Germinal center (tissue), 1 donor: Measurements from ENCODE around the gene AKR1C8.

ENCODE experiments used
- DNase-seq: peaks from one replicate; pipeline ENCODE4 v3.0.0; 2012; ENCODE audit warnings: mixed read lengths, low spot score

Gene AKR1C8

DNA sequence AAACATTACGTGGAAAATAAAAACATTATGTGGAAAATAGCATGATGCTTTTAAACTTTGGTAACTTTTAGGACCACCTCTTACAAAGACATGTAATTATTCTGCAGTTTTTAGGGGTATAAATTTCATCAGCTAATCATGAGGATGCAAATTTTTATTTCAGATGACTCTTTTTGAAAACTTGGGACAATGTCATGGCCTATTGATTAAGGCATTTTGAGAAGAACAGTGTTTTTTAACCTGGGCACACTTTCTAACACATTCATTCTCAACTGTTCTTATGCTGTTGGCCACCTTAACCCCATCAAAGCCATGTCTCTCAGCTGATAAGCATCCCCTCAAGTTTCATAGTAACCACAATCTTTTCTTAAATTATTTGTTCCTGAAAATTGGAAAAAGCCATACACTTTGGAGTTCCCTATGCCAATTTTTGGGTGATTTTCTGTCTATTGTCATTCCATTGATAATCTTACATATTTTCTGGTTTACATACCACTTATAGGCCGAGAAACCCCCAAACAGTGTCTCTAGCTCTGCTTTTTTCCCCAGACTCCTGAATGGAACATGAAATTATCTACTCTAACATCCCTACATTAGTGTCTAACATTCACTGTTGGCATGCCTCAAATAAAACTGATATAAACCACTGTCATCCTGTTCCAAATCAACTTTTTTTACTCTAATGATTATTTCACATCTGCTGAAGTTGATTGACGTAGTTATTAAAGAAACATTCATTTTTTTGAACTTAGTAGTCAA is 76.1 kb downstream of the AKR1C8 start:
- DNase-seq: no peak

DNA sequence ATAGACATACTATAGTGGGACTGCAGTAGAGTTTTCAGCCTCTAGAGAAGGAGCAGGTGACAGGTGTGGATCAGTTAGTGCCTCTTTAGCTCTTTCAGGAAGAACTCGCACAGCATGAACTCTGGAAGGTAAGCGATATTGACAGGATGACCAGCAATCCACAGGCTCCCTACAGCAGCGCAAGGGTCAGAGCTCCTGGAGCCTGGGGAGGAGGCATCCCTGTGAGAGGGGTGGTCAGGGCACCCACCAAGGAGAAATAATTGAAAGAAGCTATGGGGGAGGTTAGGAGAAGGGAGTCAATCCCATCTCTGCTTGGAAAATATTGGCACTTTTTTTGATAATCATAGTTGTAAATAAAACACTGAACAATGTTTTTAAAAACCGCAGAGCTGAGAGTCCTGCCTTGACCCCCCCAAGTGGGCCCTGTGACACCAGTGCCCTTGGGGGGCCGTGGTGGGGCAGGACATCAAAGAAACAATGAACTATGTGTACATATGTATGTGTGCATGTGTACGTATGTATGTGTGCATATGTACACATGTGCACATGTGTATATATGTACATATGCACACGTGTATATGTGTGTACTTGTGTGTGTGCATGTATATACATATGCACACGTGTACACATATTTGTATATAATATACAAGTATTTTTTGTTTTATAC is 77.0 kb downstream of the AKR1C8 start:
- DNase-seq: no peak

DNA sequence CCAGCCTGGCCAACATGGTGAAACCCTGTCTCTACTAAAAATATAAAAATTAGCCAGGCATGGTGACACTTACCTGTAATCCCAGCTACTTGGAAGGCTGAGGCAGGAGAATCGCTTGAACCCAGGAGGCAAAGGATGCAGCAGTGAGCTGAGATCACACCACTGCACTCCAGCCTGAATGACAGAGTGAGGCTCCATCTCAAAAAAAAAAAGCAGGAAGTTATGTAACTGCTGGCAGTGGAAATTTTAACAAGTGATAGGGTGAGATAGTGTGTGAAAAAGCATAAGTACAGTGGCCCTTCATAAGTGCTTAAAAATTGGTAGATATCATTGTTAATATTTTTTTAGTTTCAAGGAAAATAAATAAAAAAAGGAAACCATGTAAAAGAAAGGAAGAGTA is 78.4 kb downstream of the AKR1C8 start:
- DNase-seq: no peak

DNA sequence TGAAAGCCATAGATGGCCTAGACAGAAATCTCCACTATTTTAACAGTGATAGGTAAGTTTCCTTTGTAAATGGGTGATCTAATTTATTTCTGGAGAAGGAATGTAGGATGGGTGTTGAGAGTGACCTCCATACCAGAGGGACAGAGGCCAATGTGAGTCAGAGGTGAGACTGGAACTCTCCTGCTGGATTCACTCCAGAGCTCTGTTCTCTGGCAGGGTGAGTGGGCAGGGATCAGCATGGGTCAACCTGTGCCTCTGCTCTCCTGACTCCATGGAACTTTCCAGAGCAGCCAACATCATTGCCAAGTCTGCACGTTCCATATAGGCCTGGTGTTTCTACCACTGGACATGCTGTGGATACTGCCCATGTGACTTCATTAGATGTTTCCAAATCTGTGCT is 79.3 kb downstream of the AKR1C8 start:
- no peak for DNase-seq
